NCI-H524 (cell line): Measurements from ENCODE around the gene WFIKKN1.

Experiments
- DNase-seq, 2 experiments: peaks; one replicate each; lab custom pipeline; 2025; lab: John Stamatoyannopoulos, UW

Gene WFIKKN1

GRCh38 chr16:637081-638018, 6.6 kb downstream of the WFIKKN1 start:
- peak; percentile 21 to 55 for DNase-seq

GRCh38 chr16:638034-638543, 7.3 kb downstream of the WFIKKN1 start:
- no peak for DNase-seq

- DNase-seq: no peak
Measured at GRCh38 chr16:638836-639235, 8.1 kb downstream of the WFIKKN1 start.

- no peak for DNase-seq
Measured at GRCh38 chr16:640614-641013, 9.8 kb downstream of the WFIKKN1 start.

- DNase-seq: peak; percentile 50 to 84
Measured at GRCh38 chr16:641326-642188, 10.8 kb downstream of the WFIKKN1 start, which contains the start of gene MCRIP2. TSS of gene MCRIP2 (plus strand) at chr16:641828. CDS start at chr16:641992, 164 bp downstream.

- DNase-seq: peak in 1 of 2 experiments; percentile 40
Measured at GRCh38 chr16:642189-643049, 11.6 kb downstream of the WFIKKN1 start.

- no peak for DNase-seq
Measured at GRCh38 chr16:643050-643368, 12.2 kb downstream of the WFIKKN1 start.

GRCh38 chr16:644556-644955, 13.8 kb downstream of the WFIKKN1 start:
- DNase-seq: no peak

GRCh38 chr16:645852-646678, 15.3 kb downstream of the WFIKKN1 start:
- DNase-seq: no peak

GRCh38 chr16:646679-647172, 15.9 kb downstream of the WFIKKN1 start:
- no peak for DNase-seq

GRCh38 chr16:647173-647902, 16.6 kb downstream of the WFIKKN1 start:
- no peak for DNase-seq

- peak; percentile 47 to 64 for DNase-seq
Measured at GRCh38 chr16:648071-648780, 17.4 kb downstream of the WFIKKN1 start.

GRCh38 chr16:648781-649589, 18.2 kb downstream of the WFIKKN1 start, which contains the start of gene WDR90:
TSS of gene WDR90 (plus strand) at chr16:649365. CDS start at chr16:649417, 52 bp downstream.
- DNase-seq: peak; percentile 63 to 90

GRCh38 chr16:649631-650030, 18.8 kb downstream of the WFIKKN1 start:
- no peak for DNase-seq

GRCh38 chr16:651844-652243, 21.1 kb downstream of the WFIKKN1 start:
- DNase-seq: no peak

- DNase-seq: no peak
Measured at GRCh38 chr16:652454-653305, 21.9 kb downstream of the WFIKKN1 start.

GRCh38 chr16:654034-654433, 23.2 kb downstream of the WFIKKN1 start:
- DNase-seq: no peak
